HUDEP-2 (cell line): ENCODE results near the gene NTM.

Experiments used
- DNase-seq, 76 experiments: peaks; one replicate each; lab custom pipeline; 2025; ENCODE audit not compliant: unreplicated experiment in 76 of 76; lab: John Stamatoyannopoulos, UW

NTM gene

GRCh38 chr11:131750692-131751091, 380.3 kb downstream of the NTM start:
- DNase-seq: no peak

- no peak for DNase-seq
Measured at GRCh38 chr11:131754671-131755070, 384.3 kb downstream of the NTM start.

- DNase-seq: no peak
Measured at GRCh38 chr11:131756479-131757110, 386.2 kb downstream of the NTM start.

- no peak for DNase-seq
Measured at GRCh38 chr11:131758726-131759125, 388.3 kb downstream of the NTM start.

- DNase-seq: no peak
Measured at GRCh38 chr11:131759140-131759539, 388.7 kb downstream of the NTM start.

DNA sequence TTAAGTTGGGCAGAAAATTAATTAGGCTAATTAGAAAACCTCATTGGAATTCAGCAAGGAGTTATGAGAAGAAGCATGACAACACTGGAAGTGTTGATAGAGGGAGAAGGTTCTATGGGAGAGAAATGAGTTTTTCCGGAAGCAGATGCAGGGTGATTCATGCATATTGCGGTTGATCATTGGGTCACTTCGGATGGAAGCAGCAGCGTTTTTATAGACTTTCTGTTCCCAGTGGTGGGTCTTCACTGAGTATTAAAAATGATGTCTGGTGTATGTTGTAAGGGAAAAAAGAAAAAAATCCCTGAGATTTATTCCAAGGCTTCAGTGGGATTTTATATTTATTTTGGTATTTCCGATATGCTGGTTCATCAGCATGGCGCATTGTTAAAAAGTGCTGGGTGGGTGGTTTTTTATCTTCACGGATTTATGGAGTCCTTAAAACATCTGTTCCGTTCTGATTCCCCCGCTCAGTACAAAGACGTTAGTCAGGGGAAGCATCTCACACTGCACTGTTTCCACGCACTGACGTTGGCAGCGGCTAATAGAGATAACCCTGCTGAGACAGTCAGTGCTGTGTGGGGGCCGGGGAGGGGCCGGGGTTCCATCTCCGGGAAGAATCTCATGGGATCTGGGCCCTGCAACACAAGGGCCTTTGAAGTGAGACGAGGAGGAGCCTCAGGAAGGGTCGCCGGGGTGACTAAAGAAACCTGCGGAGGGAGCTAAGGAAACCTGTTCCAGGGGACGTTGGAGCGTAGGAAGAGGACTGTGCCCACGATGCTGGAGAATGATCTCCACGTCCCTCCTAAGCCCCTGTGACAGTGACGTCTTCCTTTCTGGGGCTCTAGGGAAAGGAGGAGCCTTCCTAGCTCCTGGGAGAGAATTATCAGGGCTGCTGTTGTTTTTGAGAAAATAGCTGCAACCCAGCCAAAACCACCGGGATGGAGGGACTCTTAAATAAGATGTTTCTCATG, 390.0 kb downstream of the NTM start:
- no peak for DNase-seq

- no peak for DNase-seq
Measured at GRCh38 chr11:131762346-131763110, 392.1 kb downstream of the NTM start.

DNA sequence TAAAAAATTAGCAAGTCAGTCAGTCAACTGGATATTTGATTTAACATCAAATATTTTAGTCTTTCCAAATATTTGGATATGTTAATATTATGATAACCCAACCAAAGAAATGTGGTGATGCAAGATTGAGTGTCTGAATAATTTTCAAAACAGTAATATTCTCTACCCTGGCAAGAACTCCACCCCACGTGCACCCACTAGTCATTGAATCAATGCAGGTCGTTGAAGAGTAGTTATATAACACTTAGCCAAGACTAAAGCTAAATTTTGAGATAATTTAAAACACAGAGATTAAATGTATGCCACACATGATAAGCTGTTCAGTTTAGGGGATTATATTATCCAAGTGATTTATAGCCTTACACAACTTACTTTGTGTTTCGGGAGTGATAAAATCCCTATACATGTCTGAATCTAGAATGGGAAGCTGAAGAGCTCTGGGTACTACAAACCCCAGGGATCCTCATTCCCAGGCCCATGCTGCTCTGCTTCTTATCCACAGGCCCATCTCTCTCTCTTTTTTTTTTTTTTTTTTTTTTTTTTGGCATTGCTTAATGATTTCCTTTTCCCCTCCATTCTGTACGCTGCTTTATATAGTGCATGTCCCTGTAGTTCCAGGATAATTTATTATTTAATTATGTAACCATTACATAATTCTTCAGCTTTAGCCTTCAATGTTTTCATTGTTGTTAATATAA, 392.9 kb downstream of the NTM start:
- DNase-seq: no peak

DNA sequence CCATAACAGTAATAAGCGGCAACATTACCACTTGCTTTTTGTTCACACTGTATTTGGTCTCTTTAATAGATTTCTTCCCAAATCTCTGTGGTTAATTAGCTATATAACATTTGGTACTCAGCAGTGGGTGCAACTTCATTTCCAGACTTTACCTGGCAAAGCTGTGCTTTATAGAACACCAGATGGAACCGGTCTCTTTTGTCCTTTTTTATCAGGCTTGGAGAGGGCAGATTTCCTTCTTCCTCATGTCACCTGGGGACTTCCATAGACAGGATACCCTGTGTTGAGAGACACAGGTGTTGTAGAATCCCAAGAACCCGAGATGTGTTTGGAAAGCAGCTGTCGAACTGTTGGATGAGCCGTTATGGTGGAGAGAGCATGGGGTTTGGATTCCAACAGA, 393.7 kb downstream of the NTM start:
- no peak for DNase-seq

DNA sequence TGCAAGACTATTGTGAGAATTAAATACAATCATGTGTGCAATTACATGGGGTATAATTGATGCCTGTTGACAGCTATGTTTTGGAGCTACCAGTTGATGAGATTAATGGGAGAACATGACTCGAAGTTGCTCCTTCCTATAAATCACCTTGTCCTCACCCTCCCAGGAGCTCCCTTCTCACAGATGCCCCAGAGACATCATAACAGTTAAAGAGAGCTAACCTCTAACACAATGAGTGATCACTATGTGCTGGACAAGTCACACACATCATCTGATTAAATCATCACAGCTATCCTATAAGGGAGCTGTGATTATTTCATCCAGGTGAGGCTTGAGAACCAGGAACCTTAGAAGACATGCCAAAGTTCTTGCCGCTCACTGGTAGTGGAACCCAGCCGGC, 394.2 kb downstream of the NTM start:
- DNase-seq: no peak

DNA sequence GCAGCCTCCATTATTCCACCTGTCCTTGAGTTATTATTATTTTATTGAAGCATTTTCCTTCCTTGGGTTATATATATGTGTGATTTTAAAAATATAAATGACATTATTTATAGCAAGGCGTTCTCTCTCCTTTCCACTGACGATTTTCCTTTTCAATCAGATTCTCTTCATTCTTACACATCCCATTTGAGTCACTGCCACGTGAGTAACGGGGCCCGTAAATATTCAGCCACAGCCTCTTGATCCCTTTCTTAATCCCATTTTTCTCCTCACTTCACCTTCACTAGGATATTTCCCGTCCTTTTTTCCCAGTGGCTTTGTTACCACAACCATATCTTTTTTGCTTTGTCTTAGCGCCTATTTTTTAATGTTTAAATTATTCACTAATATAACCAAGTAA, 396.2 kb downstream of the NTM start:
- DNase-seq: no peak

DNA sequence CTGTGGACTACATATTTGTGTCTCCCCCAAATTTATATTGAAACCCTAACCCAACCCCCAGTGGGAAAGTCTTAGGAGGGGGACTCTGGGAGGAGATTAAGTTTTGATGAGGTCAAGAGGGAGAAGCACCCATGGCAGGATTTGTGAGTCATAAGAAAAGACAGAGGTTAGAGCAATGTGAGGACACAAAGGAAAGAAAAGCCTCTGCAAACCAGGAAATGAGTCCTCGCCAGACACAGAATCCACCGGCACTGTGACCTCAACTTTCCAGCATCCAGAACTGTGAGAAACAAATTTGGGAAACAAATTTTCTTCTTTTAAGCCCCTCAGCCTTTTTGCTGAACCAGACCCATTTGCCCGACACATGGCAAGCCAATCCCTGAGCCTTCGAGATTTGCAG, 397.0 kb downstream of the NTM start:
- no peak for DNase-seq

DNA sequence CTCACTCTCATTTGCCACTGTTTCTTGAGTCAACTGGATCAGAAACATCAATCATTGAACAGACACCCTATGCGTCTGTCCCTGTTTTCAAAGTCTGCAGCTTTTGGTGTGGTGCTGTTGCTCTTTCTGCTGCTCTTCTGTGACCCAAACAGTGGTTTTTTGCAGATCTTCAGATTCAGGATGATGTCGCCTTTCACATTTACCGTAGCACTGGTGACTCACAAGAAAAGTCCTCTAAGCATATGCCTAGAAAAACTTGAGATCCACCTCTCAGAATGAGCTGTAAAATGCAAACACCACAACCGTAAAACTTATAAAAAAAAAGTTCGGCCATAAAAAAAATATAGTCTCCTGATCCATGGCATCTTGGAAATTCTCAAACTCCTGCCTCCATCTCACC, 400.4 kb downstream of the NTM start:
- no peak for DNase-seq

- no peak for DNase-seq
Measured at GRCh38 chr11:131771471-131771870, 401.1 kb downstream of the NTM start.

DNA sequence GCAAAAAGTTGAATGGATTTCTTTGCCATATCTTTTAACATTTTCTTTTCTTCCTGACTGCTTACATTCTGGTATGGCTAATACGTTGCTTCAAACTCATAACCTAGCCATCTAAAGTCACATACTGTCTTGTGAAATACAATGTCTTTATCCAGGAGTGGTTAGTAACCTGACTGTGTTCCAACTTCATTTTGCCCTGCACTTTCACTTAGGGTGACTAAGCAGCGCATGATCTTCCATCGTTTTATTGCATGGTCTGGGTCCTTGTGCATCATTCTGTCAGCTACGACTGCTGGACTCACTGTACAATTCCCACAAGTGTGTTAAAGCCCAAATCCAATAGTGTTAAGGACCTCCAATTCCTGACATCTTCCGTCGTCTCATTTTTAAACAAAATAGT, 403.2 kb downstream of the NTM start:
- DNase-seq: no peak

- DNase-seq: no peak
Measured at GRCh38 chr11:131776211-131776610, 405.8 kb downstream of the NTM start.

DNA sequence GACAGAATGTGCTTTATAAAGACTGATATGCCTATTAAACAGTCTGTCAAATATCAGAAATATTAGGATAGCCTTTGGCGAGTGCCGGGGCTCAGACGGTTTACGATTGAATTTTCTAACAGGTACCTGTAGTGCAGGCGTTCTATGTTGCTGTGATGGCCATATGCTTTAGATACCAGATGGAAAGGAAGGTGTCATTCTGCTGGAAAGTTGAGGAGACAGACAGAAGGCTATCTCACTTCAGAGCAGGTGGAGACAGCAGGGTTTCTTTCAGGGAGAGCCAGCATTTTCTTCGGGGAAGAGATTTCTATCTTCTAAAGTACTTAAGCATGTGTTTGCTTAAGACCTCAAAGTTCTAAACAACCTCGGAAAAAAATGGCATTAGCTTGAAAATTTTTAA, 415.4 kb downstream of the NTM start:
- no peak for DNase-seq

GRCh38 chr11:131787119-131787518, 416.7 kb downstream of the NTM start:
- no peak for DNase-seq

- no peak for DNase-seq
Measured at GRCh38 chr11:131790586-131790985, 420.2 kb downstream of the NTM start.

GRCh38 chr11:131792243-131792642, 421.8 kb downstream of the NTM start:
- DNase-seq: no peak

- no peak for DNase-seq
Measured at GRCh38 chr11:131796089-131796488, 425.7 kb downstream of the NTM start.
